ENCODE results near the gene SH3BP5L.

DNA sequence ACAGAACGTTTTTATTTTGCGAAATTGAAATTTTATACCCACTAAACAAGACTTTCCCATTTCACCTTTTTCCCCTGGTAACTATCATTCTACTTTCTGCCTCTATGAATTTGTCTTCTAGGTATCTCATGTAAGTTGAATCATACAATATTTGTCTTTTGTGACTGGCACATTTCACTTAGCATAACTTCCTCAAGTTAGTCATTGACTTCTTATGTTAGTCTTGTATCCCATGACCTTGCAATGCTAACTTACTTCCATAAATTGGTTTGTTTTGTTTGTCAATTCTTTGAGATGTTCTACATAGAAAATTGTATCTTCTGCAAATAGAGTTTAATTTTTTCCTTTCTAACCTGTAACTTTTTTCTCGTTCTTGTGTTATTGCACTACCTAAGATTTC is 26.9 kb downstream of the SH3BP5L start:
- TF ChIP-seq GATA2 (IDR thresholded peaks at IDR 0.05; ENCODE audit: low read depth, low read length) (no peak), GATA3 (IDR thresholded peaks at IDR 0.05; ENCODE audit: low read depth, low read length) (no peak)

All from SH-SY5Y (cell line).